ENCODE data around the gene GLIS1. TPM values are rescaled to one million over a fixed set of nuclear protein-coding genes. Genes with fewer than 3 reads are reported as not detected.
A peak's percentile ranks its signal among the peaks of the same experiment; 100 is the strongest.

Gene GLIS1
- total RNA-seq, 1 experiment from 2014 or later: 0.28 TPM

DNA sequence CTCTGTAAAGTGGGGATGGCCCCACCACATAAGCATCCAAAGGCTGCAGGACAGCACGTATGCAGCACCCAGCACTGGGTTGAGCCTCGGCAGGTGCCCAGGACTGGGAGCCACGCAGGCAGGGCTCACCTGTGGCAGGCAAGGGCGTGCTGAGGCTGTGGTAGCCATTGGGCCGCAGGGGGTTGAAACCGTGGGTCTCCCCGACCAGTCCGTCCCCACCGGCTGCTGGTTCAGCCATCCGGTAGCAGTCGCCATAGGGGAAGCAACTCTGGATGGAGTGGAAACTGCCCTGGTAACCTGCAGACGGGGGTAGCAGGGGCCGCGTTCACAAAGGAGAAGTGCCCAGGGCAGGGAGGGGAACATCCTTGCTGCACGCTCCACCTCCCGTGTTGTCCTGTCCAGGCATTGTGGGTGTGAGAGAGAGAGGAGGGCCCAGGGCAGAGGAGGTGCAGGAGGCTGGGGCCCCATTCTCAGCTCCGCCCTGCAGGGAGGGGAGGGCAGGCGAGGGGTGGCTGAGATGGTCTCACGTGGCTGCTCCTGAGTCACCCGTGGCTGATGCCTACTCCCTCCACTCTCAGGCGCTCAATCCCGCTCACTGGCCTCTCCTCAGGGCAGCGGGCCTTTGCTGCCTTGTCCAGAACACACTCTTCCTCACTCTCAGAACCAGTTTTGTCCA lies 229.8 kb downstream of the GLIS1 start:
- Histone ChIP-seq H4K91ac (ENCODE audit: insufficient read length, low read depth, low read length) (no peak overlapping the region), H2BK120ac (ENCODE audit: low read depth, low read length, poor library complexity, severe bottlenecking) (no peak overlapping the region), H4K5ac (ENCODE audit: insufficient read length, low read depth, low read length) (no peak overlapping the region), H2AFZ (ENCODE audit: low read length) (no peak overlapping the region), H3K9me3 (ENCODE audit: control insufficient read depth, low read depth, low read length) (no peaks in the 10 kb centered on the region), H3K79me2 (ENCODE audit: insufficient read depth, low read length) (no peaks in the 10 kb centered on the region), H3K56ac (ENCODE audit: insufficient read length, low read depth, low read length) (no peak overlapping the region), H3K9ac (ENCODE audit: extremely low read depth, insufficient read length, low read length) (no peak overlapping the region), H4K8ac (replicated peaks; ENCODE audit: insufficient read length, low read depth, low read length) (no peak overlapping the region), H3K27ac (ENCODE audit: insufficient read length, low read depth, low read length) (no peak overlapping the region), H2BK5ac (ENCODE audit: insufficient read length, low read length) (no peak overlapping the region), H3K23me2 (ENCODE audit: insufficient read length, low read depth, low read length, poor library complexity, severe bottlenecking) (no peaks in the 10 kb centered on the region), H2BK15ac (ENCODE audit: low read depth, low read length) (no peak overlapping the region), H3K4ac (ENCODE audit: low read depth, low read length) (no peak overlapping the region), H3K18ac (ENCODE audit: insufficient read length, low read depth, low read length) (no peak overlapping the region), H3K4me1 (ENCODE audit: insufficient read depth, low read length) (no peaks in the 10 kb centered on the region), H2AK5ac (ENCODE audit: insufficient read length, low read length) (no peak overlapping the region), H3K23ac (ENCODE audit: insufficient read length, low read depth, low read length) (no peak overlapping the region), H3K27me3 (ENCODE audit: insufficient read depth, low read length) (no peaks in the 10 kb centered on the region), H3K79me1 (ENCODE audit: insufficient read depth, low read depth, low read length, poor library complexity, severe bottlenecking) (no peaks in the 10 kb centered on the region), H3K4me2 (ENCODE audit: insufficient read depth, insufficient read length, low read length) (no peak overlapping the region), H3T11ph (ENCODE audit: low read length) (no peak overlapping the region), H2BK20ac (ENCODE audit: low read depth, low read length, poor library complexity, severe bottlenecking) (no peak overlapping the region), H2BK12ac (ENCODE audit: insufficient read length, low read depth, low read length) (no peak overlapping the region), H3K14ac (ENCODE audit: insufficient read depth, low read length) (peak overlapping the region; percentile 4; the same call in 1 of the 2 replicates), H4K20me1 (ENCODE audit: control insufficient read depth, insufficient read depth, insufficient read length) (peaks cover 3% of the 10 kb centered on the region)
- TF ChIP-seq, protein P1, sequence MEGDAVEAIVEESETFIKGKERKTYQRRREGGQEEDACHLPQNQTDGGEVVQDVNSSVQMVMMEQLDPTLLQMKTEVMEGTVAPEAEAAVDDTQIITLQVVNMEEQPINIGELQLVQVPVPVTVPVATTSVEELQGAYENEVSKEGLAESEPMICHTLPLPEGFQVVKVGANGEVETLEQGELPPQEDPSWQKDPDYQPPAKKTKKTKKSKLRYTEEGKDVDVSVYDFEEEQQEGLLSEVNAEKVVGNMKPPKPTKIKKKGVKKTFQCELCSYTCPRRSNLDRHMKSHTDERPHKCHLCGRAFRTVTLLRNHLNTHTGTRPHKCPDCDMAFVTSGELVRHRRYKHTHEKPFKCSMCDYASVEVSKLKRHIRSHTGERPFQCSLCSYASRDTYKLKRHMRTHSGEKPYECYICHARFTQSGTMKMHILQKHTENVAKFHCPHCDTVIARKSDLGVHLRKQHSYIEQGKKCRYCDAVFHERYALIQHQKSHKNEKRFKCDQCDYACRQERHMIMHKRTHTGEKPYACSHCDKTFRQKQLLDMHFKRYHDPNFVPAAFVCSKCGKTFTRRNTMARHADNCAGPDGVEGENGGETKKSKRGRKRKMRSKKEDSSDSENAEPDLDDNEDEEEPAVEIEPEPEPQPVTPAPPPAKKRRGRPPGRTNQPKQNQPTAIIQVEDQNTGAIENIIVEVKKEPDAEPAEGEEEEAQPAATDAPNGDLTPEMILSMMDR (conservative IDR thresholded peaks at IDR 0.05): no peak
- H3K27ac Mint-ChIP-seq: peak overlapping the region in 1 of 3 experiments; percentile 88; a peak in 2 of 7 replicates
- DNase-seq: no peak
- H3K9me3 Mint-ChIP-seq: no peaks in the 10 kb centered on the region
- no peaks in the 10 kb centered on the region; a peak in 1 of 7 replicates for H3K36me3 Mint-ChIP-seq (ENCODE audit: insufficient read depth in 1 of 3, low read depth in 3 of 3)
- peaks cover 4% of the 10 kb centered on the region for H3K27me3 Mint-ChIP-seq (ENCODE audit: low read depth)
- peaks cover 19 to 41% of the 10 kb centered on the region in 2 experiments for H3K4me1 Mint-ChIP-seq
- H3K4me3 Mint-ChIP-seq: no peak overlapping the region; a peak in 1 of 5 replicates
- no CpG with 5 or more reads among the region's 23 CpGs for WGBS (ENCODE audit: extremely low coverage, insufficient read length, low lambda C conversion rate)
